Stomach (tissue), 4 donors: ENCODE results near the gene STEAP1.

Experiments
- CTCF ChIP-seq, 7 experiments: fragments of 450-650 bp in 4 of 7; fragments of 200-600 bp in 3 of 7; sonication (generic) in 3 of 7; IDR thresholded peaks; one replicate each; pipeline ENCODE4 v1.5.1; 2016 to 2019; ENCODE audit warnings: antibody characterized with exemption in 7 of 7, control low read depth in 2 of 7, mild to moderate bottlenecking in 1 of 7
- POLR2A ChIP-seq, 4 donors: fragments of 450-650 bp; IDR thresholded peaks; one replicate each; pipeline ENCODE4 v1.6.1; 2016; ENCODE audit warnings: antibody characterized with exemption in 4 of 4, control low read depth in 2 of 4, mild to moderate bottlenecking in 1 of 4, moderate library complexity in 1 of 4
- POLR2AphosphoS5 ChIP-seq, 3 donors: sonication (generic); formaldehyde crosslinking; IDR thresholded peaks; one replicate each; pipeline ENCODE4 v1.6.1; 2016; ENCODE audit warnings: antibody characterized with exemption in 3 of 3

GRCh38 chr7:90176195-90176594 lies 21.9 kb downstream of the STEAP1 start:
- TF ChIP-seq POLR2AphosphoS5 (IDR thresholded peaks at IDR 0.05) (no peak), CTCF (IDR thresholded peaks at IDR 0.05) (no peak), POLR2A (IDR thresholded peaks at IDR 0.05) (no peak)
